Measurements from ENCODE around the gene CLDN7.

CLDN7 gene

GRCh38 chr17:7284911-7285310, 22.6 kb upstream of the CLDN7 start:
- no peak for DNase-seq

DNA sequence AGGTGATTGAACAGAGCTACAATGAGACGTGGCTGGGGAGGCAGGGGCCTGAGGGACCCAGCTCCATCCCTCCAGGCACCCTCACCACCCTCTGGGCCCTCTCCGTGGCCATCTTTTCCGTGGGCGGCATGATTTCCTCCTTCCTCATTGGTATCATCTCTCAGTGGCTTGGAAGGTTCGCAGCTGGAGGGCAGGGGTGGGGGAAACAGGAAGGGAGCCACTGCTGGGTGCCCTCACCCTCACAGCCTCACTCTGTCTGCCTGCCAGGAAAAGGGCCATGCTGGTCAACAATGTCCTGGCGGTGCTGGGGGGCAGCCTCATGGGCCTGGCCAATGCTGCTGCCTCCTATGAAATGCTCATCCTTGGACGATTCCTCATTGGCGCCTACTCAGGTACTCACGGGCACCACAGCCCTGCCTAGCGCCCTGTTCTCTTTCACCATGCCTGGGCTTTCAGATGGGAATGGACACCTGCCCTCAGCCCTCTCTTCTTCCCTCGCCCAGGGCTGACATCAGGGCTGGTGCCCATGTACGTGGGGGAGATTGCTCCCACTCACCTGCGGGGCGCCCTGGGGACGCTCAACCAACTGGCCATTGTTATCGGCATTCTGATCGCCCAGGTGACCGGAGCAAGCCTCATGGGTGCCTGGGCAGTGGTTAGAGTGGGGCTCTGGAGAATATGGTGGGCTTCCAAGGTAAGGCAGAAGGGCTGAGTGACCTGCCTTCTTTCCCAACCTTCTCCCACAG, 21.4 kb upstream of the CLDN7 start:
- no peak for DNase-seq

DNA sequence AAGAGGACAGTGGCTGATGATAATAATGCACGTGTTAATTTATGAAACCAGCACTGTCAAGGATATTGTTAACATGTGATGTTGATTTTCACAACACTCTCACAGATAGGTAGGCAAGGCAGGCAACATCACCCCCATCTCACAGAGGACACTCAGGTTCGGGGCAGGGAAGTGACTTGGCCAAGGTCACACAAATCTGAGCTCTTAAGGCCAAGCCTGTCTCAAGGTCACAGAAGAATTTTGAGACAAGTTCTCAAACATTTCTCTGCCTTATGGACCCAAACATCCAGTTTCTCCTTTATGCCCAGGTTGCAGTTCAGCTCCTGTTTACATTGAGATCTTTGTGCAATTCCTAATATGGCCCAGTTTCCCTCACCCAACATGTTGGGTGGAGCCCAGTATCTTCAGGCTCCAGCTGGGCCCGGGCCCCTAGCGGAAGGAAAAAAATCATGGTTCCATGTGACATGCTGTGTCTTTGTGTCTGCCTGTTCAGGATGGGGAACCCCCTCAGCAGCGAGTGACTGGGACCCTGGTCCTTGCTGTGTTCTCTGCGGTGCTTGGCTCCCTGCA, 20.6 kb upstream of the CLDN7 start:
- DNase-seq, result peak; percentile 42

DNA sequence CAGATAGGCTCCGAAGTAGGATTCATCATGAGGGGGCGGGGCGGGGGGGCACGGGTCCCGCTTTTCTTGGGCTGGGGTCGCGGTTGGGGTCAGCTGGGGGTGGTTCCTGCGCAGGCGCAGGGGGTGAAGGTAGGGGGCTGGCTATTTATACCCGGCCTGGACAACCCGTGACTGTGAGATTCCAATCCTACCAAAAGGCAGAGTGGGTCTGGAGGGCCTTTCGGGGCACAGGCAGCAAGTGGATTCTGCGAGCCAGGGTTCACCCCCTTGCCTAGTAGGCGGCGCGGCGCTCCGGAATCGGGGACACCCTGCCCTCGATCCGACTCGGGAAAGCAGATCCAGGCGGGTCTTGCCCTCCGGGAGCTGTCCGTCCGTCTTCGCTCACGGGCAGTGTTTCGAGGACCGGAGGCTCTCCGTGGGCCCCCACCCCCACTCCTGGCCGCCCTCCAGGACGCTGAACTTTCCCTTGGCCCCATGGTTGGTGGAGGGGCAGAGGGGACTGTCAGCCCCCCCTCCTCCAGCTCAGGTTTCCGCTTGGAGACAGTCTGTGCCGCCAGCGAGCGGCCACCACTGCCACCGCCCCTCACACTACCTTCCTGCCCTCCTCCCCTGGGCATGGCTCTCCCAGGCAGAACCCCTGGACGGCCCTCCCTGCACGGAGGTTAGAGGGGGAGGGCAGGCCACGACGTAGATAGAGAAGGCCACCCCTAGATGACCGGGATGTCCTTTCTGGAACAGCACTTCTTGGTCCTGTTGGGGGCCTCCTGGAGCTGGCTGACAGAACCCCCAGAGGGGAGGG, 19.9 kb upstream of the CLDN7 start:
- DNase-seq, result no peak

DNA sequence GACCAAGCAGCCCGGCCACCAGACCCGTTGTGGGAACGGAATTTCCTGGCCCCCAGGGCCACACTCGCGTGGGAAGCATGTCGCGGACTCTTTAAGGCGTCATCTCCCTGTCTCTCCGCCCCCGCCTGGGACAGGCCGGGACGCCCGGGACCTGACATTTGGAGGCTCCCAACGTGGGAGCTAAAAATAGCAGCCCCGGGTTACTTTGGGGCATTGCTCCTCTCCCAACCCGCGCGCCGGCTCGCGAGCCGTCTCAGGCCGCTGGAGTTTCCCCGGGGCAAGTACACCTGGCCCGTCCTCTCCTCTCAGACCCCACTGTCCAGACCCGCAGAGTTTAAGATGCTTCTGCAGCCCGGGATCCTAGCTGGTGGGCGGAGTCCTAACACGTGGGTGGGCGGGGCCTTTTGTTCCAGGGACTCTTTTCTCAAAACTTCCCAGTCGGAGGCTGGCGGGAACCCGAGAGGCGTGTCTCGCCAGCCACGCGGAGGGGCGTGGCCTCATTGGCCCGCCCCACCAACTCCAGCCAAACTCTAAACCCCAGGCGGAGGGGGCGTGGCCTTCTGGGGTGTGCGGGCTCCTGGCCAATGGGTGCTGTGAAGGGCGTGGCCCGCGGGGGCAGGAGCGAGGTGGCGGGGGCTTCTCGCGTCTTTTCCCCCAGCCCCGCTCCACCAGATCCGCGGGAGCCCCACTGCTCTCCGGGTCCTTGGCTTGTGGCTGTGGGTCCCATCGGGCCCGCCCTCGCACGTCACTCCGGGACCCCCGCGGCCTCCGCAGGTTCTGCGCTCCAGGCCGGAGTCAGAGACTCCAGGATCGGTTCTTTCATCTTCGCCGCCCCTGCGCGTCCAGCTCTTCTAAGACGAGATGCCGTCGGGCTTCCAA, 19.0 kb upstream of the CLDN7 start, which contains the start of gene SLC2A4:
Gene SLC2A4 (plus strand): TSS at position 645 of the 879 bp plus-strand sequence. CDS start 217 bp downstream, at position 862.
- DNase-seq, result peak; percentile 98

DNA sequence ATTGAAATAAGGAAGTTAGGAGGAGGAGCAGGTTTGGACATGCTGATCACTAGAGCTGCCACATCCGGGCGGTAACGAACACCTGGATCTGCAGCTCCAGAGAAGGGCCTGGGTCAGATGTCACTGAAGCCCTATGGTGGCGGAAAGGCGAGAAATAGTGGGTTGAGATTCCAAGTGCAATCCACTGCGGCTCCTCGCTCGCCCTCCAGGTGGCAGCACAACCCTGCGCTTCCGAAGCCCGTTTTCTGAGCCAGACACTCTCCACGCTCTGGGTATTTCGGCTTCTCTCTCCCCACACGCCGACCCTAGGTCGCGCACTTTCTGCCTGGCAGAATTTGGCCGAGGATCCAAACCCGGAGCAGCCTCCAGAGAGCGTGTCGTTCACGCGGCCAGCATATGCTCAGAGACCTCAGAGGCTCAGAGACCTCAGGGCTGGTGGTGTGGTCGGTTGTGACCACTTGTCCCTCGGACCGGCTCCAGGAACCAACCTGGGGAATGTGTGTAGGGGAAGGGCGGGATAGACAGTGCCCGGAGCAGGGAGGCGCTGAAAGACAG, 18.3 kb upstream of the CLDN7 start:
- DNase-seq, result peak; percentile 96

GRCh38 chr17:7279448-7279847, 17.2 kb upstream of the CLDN7 start:
- DNase-seq, result no peak

GRCh38 chr17:7266784-7267183, 4.5 kb upstream of the CLDN7 start:
- peak; percentile 43 for DNase-seq

GRCh38 chr17:7263801-7264078, 1.5 kb upstream of the CLDN7 start:
- DNase-seq, result no peak

GRCh38 chr17:7262935-7263800, 890 bp upstream of the CLDN7 start:
- DNase-seq, result peak; percentile 83

GRCh38 chr17:7261379-7262191, 693 bp downstream of the CLDN7 start:
- DNase-seq, result peak; percentile 78

DNA sequence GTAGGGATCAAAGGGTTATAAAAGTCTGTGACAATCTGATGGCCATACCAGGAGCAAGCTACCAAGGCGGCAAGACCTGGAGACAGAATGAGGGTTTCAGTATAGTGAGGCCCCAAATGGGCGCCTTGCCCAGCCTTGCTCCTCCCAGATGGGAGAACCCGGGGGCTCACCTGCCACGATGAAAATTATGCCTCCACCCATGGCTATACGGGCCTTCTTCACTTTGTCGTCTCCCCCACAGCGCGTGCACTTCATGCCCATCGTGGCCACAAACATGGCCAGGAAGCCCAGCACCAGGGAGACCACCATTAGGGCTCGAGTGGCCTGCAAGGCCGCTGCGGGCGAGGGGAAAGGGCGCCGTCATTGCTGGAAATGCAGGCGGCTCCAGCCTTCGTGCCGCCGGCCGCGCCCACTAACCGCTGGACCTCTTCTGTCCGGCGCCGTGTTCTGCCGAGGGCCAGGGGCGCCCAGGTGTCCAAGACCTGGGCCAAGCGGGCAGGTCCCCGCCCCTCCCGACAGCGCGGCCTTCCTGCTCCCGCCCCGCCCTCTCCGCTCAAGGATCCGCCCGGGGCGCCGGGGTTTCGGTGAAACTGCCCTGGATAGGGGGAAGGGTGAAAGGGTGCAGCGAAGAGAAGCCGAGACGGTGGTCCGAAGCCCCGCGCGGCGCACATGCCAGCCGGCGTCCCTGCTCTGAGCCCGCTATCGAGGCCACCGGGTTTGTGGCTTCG, 1.5 kb downstream of the CLDN7 start:
- peak; percentile 96 for DNase-seq

DNA sequence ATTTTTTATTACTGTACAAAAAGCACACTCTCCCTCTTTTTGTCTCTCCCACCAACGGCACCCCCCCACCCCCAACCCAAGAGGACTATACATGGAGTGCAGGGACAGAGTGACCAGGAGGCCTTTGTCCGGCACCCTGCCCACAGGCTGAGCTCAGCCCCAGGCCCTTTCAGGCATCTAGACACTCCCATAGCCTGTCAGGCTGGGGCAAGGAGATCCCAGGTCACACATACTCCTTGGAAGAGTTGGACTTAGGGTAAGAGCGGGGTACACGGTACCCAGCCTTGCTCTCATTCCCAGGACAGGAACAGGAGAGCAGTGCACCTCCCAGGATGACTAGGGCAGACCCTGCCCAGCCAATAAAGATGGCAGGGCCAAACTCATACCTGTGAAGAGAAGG, 2.1 kb downstream of the CLDN7 start:
- peak; percentile 48 for DNase-seq

- no peak for DNase-seq
Observed at GRCh38 chr17:7259555-7259889, 2.8 kb downstream of the CLDN7 start.

DNA sequence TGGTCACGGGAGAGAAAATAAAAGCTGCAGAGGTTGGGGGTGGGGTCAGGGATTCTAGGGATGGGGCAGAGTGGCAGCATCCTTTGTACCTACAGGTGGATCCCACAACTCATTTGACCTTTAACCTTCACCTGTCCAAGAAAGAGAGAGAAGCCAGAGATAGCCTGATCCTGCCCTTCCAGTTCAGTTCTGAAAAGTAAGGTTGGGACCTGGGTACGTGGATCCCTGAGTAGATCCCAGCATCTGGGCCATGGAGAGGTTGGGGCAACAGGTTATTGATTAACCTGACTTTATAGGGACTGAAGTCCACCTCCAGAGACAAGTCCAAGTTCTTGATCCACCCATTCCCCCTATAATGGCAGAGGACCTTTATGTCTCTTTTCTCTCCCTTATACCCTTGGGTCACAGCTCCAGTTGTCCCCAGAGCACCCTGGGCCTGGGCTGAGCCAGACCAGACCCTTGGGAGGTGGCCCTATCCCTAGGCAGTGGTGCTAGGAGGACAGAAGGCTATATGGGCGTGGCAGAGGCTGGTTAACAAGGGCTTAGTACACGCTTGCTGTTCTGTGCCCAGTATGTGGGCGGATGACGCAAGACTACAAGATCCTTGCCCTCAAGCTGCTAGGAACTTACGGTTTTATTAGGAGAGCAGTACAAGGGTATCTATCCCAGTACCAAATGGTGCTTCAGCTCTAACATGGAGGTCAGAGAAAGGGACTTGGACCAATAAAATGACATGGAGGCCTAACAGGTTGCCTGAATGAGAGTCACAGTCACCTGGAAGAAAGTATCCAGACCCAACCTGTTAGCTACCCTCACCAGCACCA, 3.3 kb downstream of the CLDN7 start:
- DNase-seq, result peak; percentile 64

DNA sequence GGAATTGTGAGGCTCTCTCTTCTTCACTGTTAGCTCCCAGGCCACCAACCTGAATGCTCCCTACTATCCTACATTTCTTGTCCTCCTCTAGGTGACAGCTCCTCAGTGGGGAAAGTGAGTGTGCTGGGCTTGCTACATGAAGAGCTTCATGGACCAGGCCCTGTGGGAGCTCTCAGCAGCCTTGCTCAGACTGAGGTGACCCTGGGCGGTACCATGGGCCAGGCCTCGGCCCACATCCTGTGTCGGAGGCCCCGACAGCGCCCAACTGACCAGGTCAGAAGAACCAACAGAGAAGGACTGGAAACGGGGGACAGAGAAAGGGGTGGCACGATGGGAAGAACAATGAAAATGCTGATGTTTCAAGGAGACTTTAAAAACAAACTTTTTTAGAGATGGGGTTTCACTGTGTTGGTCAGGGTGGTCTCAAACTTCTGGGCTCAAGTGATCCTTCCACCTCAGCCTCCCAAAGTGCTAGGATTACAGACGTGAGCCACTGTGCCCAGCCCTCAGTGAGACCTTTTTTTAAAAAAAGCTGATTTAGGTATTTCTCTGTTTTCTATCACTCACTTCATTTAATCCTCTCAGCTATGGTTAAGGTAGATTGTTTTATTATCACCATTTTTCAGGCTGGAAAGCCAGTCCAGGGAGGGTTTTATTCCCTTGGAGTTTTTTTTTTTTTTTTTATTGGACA, 5.4 kb downstream of the CLDN7 start:
- no peak for DNase-seq

- no peak for DNase-seq
Observed at GRCh38 chr17:7254511-7254910, 7.8 kb downstream of the CLDN7 start.

- no peak for DNase-seq
Observed at GRCh38 chr17:7253082-7253481, 9.2 kb downstream of the CLDN7 start.
